Measurements from ENCODE around the gene MAP7D1. TPM values are rescaled to one million over a fixed set of nuclear protein-coding genes. Genes with fewer than 3 reads are reported as not detected.
"Not testable (repeated sequence)": the region's sequence is repeated elsewhere in the genome, so short reads cannot be mapped to it uniquely, and the experiment has no call there.

Gene MAP7D1
- total RNA-seq, 1 experiment from 2014 or later, result 146 TPM

GRCh38 chr1:36204347-36204909, 48.5 kb downstream of the MAP7D1 start:
- DNase-seq, result no peak
- no peaks in the 10 kb centered on the region for H3K27me3 ChIP-seq (ENCODE audit: control insufficient read depth, insufficient read depth, low read length)
- H3K4me3 ChIP-seq (ENCODE audit: insufficient read depth, low read depth, low read length), result no peak overlapping the region
- H3K36me3 ChIP-seq (replicated peaks; ENCODE audit: control insufficient read depth, insufficient read depth, low read length), result no peaks in the 10 kb centered on the region

- Histone ChIP-seq H3K4me3 (ENCODE audit: insufficient read depth, low read depth, low read length) (no peak overlapping the region), H3K27me3 (ENCODE audit: control insufficient read depth, insufficient read depth, low read length) (no peaks in the 10 kb centered on the region), H3K36me3 (replicated peaks; ENCODE audit: control insufficient read depth, insufficient read depth, low read length) (no peaks in the 10 kb centered on the region)
- no peak for DNase-seq
Observed at GRCh38 chr1:36206323-36206858, 50.4 kb downstream of the MAP7D1 start.

GRCh38 chr1:36207339-36207738, 51.4 kb downstream of the MAP7D1 start:
- no peak overlapping the region for H3K4me3 ChIP-seq (ENCODE audit: insufficient read depth, low read depth, low read length)
- DNase-seq, result peak; percentile 62
- no peaks in the 10 kb centered on the region for H3K36me3 ChIP-seq (replicated peaks; ENCODE audit: control insufficient read depth, insufficient read depth, low read length)
- no peaks in the 10 kb centered on the region for H3K27me3 ChIP-seq (ENCODE audit: control insufficient read depth, insufficient read depth, low read length)

- no peak overlapping the region for H3K4me3 ChIP-seq (ENCODE audit: insufficient read depth, low read depth, low read length)
- H3K36me3 ChIP-seq (replicated peaks; ENCODE audit: control insufficient read depth, insufficient read depth, low read length), result no peaks in the 10 kb centered on the region
- no peak for DNase-seq
- no peaks in the 10 kb centered on the region for H3K27me3 ChIP-seq (ENCODE audit: control insufficient read depth, insufficient read depth, low read length)
Observed at GRCh38 chr1:36208978-36209703, 53.2 kb downstream of the MAP7D1 start.

- no peaks in the 10 kb centered on the region for H3K27me3 ChIP-seq (ENCODE audit: control insufficient read depth, insufficient read depth, low read length)
Observed at GRCh38 chr1:36211307-36211706, 55.3 kb downstream of the MAP7D1 start.

GRCh38 chr1:36211841-36212240, 55.9 kb downstream of the MAP7D1 start:
- DNase-seq, result no peak
- H3K27me3 ChIP-seq (ENCODE audit: control insufficient read depth, insufficient read depth, low read length), result no peaks in the 10 kb centered on the region
- H3K36me3 ChIP-seq (replicated peaks; ENCODE audit: control insufficient read depth, insufficient read depth, low read length), result no peaks in the 10 kb centered on the region
- H3K4me3 ChIP-seq (ENCODE audit: insufficient read depth, low read depth, low read length), result no peak overlapping the region

More at GRCh38 chr1:36211307-36211706, 55.3 kb downstream of the MAP7D1 start:
- no peak for DNase-seq
- Histone ChIP-seq H3K36me3 (replicated peaks; ENCODE audit: control insufficient read depth, insufficient read depth, low read length) (no peaks in the 10 kb centered on the region), H3K4me3 (ENCODE audit: insufficient read depth, low read depth, low read length) (no peak overlapping the region)

GRCh38 chr1:36212782-36213181, 56.8 kb downstream of the MAP7D1 start:
- Histone ChIP-seq H3K27me3 (ENCODE audit: control insufficient read depth, insufficient read depth, low read length) (no peaks in the 10 kb centered on the region), H3K4me3 (ENCODE audit: insufficient read depth, low read depth, low read length) (no peak overlapping the region), H3K36me3 (replicated peaks; ENCODE audit: control insufficient read depth, insufficient read depth, low read length) (no peaks in the 10 kb centered on the region)
- no peak for DNase-seq

GRCh38 chr1:36217670-36218069, 61.7 kb downstream of the MAP7D1 start:
- Histone ChIP-seq H3K36me3 (replicated peaks; ENCODE audit: control insufficient read depth, insufficient read depth, low read length) (no peaks in the 10 kb centered on the region), H3K27me3 (ENCODE audit: control insufficient read depth, insufficient read depth, low read length) (no peaks in the 10 kb centered on the region), H3K4me3 (ENCODE audit: insufficient read depth, low read depth, low read length) (no peak overlapping the region)
- DNase-seq, result no peak

- H3K27me3 ChIP-seq (ENCODE audit: control insufficient read depth, insufficient read depth, low read length); H3K4me3 ChIP-seq (ENCODE audit: insufficient read depth, low read depth, low read length); DNase-seq; H3K36me3 ChIP-seq (replicated peaks; ENCODE audit: control insufficient read depth, insufficient read depth, low read length): not testable (repeated sequence)
Observed at GRCh38 chr1:36221901-36222300, 65.9 kb downstream of the MAP7D1 start.

- DNase-seq, result no peak
- Histone ChIP-seq H3K27me3 (ENCODE audit: control insufficient read depth, insufficient read depth, low read length) (no peaks in the 10 kb centered on the region), H3K36me3 (replicated peaks; ENCODE audit: control insufficient read depth, insufficient read depth, low read length) (peaks cover 2% of the 10 kb centered on the region), H3K4me3 (ENCODE audit: insufficient read depth, low read depth, low read length) (no peak overlapping the region; the same call in 1 of the 2 replicates)
Observed at GRCh38 chr1:36222481-36223380, 66.8 kb downstream of the MAP7D1 start.

- Histone ChIP-seq H3K4me3 (ENCODE audit: insufficient read depth, low read depth, low read length) (peak overlapping the region; percentile 43), H3K27me3 (ENCODE audit: control insufficient read depth, insufficient read depth, low read length) (no peaks in the 10 kb centered on the region), H3K36me3 (replicated peaks; ENCODE audit: control insufficient read depth, insufficient read depth, low read length) (peaks cover 2% of the 10 kb centered on the region)
- peak; percentile 38 for DNase-seq
Observed at GRCh38 chr1:36223381-36223995, 67.5 kb downstream of the MAP7D1 start.

GRCh38 chr1:36223996-36224536, 68.1 kb downstream of the MAP7D1 start, which contains the start of gene THRAP3:
TSS of gene THRAP3 (plus strand) at chr1:36224443. CDS start at chr1:36282564, 58,121 bp downstream.
- no peaks in the 10 kb centered on the region for H3K27me3 ChIP-seq (ENCODE audit: control insufficient read depth, insufficient read depth, low read length)
- H3K4me3 ChIP-seq (ENCODE audit: insufficient read depth, low read depth, low read length), result peak within 1 kb of the TSS; percentile 95
- H3K36me3 ChIP-seq (replicated peaks; ENCODE audit: control insufficient read depth, insufficient read depth, low read length), result peaks cover 2% of the 10 kb centered on the region
- DNase-seq, result peak; percentile 97

GRCh38 chr1:36224537-36225282, 68.8 kb downstream of the MAP7D1 start:
- peaks cover 2% of the 10 kb centered on the region for H3K36me3 ChIP-seq (replicated peaks; ENCODE audit: control insufficient read depth, insufficient read depth, low read length)

More at GRCh38 chr1:36224537-36225282, 68.8 kb downstream of the MAP7D1 start:
- DNase-seq, result peak; percentile 88
- no peaks in the 10 kb centered on the region for H3K27me3 ChIP-seq (ENCODE audit: control insufficient read depth, insufficient read depth, low read length)
- H3K4me3 ChIP-seq (ENCODE audit: insufficient read depth, low read depth, low read length), result peak overlapping the region; percentile 95

Data from H7 (cell line).